Karpas-422 (cell line): ENCODE results near the gene C6orf89. TPM values are rescaled to one million over a fixed set of nuclear protein-coding genes. Genes with fewer than 3 reads are reported as not detected.

Source experiments
- DNase-seq: peaks from one replicate; pipeline ENCODE4 v3.0.0-alpha.2; 2015
- H2AFZ ChIP-seq: fragments of 200-600 bp; sonication (generic); 2 replicates; pipeline ENCODE4 v1.6.1; 2014; ENCODE audit warnings: antibody characterized with exemption, low read length, mixed read lengths
- H3K27ac ChIP-seq: fragments of 200-600 bp; sonication (generic); 2 replicates; pipeline ENCODE4 v1.5.1; 2014; ENCODE audit warnings: mild to moderate bottlenecking, low read length, moderate library complexity
- H3K27me3 ChIP-seq: fragments of 200-600 bp; sonication (generic); 2 replicates; pipeline ENCODE4 v1.6.1; 2014; ENCODE audit warnings: low read length, mixed read lengths
- H3K36me3 ChIP-seq: fragments of 200-600 bp; sonication (generic); 2 replicates; pipeline ENCODE4 v1.6.1; 2014; ENCODE audit warnings: low read length, mixed read lengths; ENCODE audit not compliant: insufficient read depth
- H3K4me1 ChIP-seq: fragments of 200-600 bp; sonication (generic); 2 replicates; pipeline ENCODE4 v1.6.1; 2014; ENCODE audit warnings: mild to moderate bottlenecking, low read length, mixed read lengths
- H3K4me2 ChIP-seq: fragments of 200-600 bp; sonication (generic); 2 replicates; pipeline ENCODE4 v1.6.1; 2014; ENCODE audit warnings: low read length, low read depth, mild to moderate bottlenecking; ENCODE audit not compliant: poor library complexity, severe bottlenecking
- H3K4me3 ChIP-seq: fragments of 200-600 bp; sonication (generic); 2 replicates; pipeline ENCODE4 v1.5.1; 2014; ENCODE audit warnings: mild to moderate bottlenecking, antibody characterized with exemption, low read length, mixed read lengths
- H3K79me2 ChIP-seq: fragments of 200-600 bp; sonication (generic); 2 replicates; pipeline ENCODE4 v1.6.1; 2014; ENCODE audit warnings: mild to moderate bottlenecking, low read length, mixed read lengths
- H3K9ac ChIP-seq: fragments of 200-600 bp; sonication (generic); 2 replicates; pipeline ENCODE4 v1.6.0; 2014; ENCODE audit warnings: low read length
- H3K9me2 ChIP-seq: fragments of 200-600 bp; sonication (generic), shearing (Covaris generic); replicated peaks from 2 replicates; pipeline ENCODE4 v1.6.0; 2014; ENCODE audit warnings: mild to moderate bottlenecking, low read length, moderate library complexity; ENCODE audit not compliant: insufficient read depth
- H3K9me3 ChIP-seq: fragments of 300-700, 200-600 bp; sonication (generic); 2 replicates; pipeline ENCODE4 v1.6.1; 2014; ENCODE audit warnings: low read length, mixed read lengths
- H4K20me1 ChIP-seq: fragments of 200-600 bp; sonication (generic); 2 replicates; pipeline ENCODE4 v1.6.1; 2014; ENCODE audit warnings: mild to moderate bottlenecking, antibody characterized with exemption, low read length, low read depth; ENCODE audit not compliant: insufficient read depth
- total RNA-seq: library from RNA; depleted of rRNA; stranded (reverse); fragments of >200 nt; shearing (Covaris generic); gene quantifications from 2 replicates; pipeline ENCODE4 v1.2.3, GENCODE V29; 2014; ENCODE audit warnings: low replicate concordance

The C6orf89 gene
- total RNA-seq, 1 experiment from 2014 or later, result 53.1 TPM

GRCh38 chr6:36867471-36868224 is 18.1 kb upstream of the C6orf89 start:
- no peak overlapping the region for H3K4me2 ChIP-seq
- no peaks in the 10 kb centered on the region for H3K9me3 ChIP-seq
- peaks cover 96% of the 10 kb centered on the region for H3K79me2 ChIP-seq
- no peak overlapping the region for H3K9ac ChIP-seq
- H3K36me3 ChIP-seq, result peaks cover 70% of the 10 kb centered on the region; the same call in 1 of the 2 replicates
- H3K9me2 ChIP-seq, result no peaks in the 10 kb centered on the region
- DNase-seq, result no peak
- H3K27ac ChIP-seq, result no peak overlapping the region
- H4K20me1 ChIP-seq, result no peaks in the 10 kb centered on the region
- peaks cover 4% of the 10 kb centered on the region for H3K4me1 ChIP-seq
- no peak overlapping the region for H3K4me3 ChIP-seq
- no peaks in the 10 kb centered on the region for H3K27me3 ChIP-seq
- no peak overlapping the region for H2AFZ ChIP-seq

GRCh38 chr6:36871686-36872085 is 14.1 kb upstream of the C6orf89 start:
- Histone ChIP-seq H3K27me3 (no peaks in the 10 kb centered on the region), H4K20me1 (no peaks in the 10 kb centered on the region), H3K36me3 (peaks cover 38% of the 10 kb centered on the region; the same call in 1 of the 2 replicates), H3K9me3 (no peaks in the 10 kb centered on the region), H3K4me3 (no peak overlapping the region), H3K9me2 (no peaks in the 10 kb centered on the region), H2AFZ (no peak overlapping the region), H3K9ac (no peak overlapping the region), H3K4me1 (peaks cover 23% of the 10 kb centered on the region), H3K4me2 (no peak overlapping the region), H3K79me2 (peaks cover 74% of the 10 kb centered on the region), H3K27ac (no peak overlapping the region)
- DNase-seq, result no peak

GRCh38 chr6:36873115-36873514 is 12.6 kb upstream of the C6orf89 start:
- H3K4me1 ChIP-seq, result peaks cover 23% of the 10 kb centered on the region
- H3K27ac ChIP-seq, result peak overlapping the region; percentile 48
- H2AFZ ChIP-seq, result no peak overlapping the region
- DNase-seq, result no peak
- H3K27me3 ChIP-seq, result no peaks in the 10 kb centered on the region
- H4K20me1 ChIP-seq, result no peaks in the 10 kb centered on the region
- no peaks in the 10 kb centered on the region for H3K9me2 ChIP-seq
- peaks cover 29% of the 10 kb centered on the region; the same call in 1 of the 2 replicates for H3K36me3 ChIP-seq
- peak overlapping the region; percentile 81 for H3K4me3 ChIP-seq
- H3K9me3 ChIP-seq, result no peaks in the 10 kb centered on the region
- H3K79me2 ChIP-seq, result peaks cover 60% of the 10 kb centered on the region
- peak overlapping the region; percentile 89 for H3K4me2 ChIP-seq
- peak overlapping the region; percentile 77 for H3K9ac ChIP-seq

GRCh38 chr6:36873612-36874442 is 11.9 kb upstream of the C6orf89 start:
- H3K36me3 ChIP-seq, result peaks cover 23% of the 10 kb centered on the region; the same call in 1 of the 2 replicates
- H3K4me1 ChIP-seq, result peaks cover 23% of the 10 kb centered on the region
- peak overlapping the region; percentile 89 for H3K4me2 ChIP-seq
- no peaks in the 10 kb centered on the region for H3K9me2 ChIP-seq
- peak overlapping the region; percentile 77 for H3K9ac ChIP-seq
- H3K27ac ChIP-seq, result peak overlapping the region; percentile 48
- H3K27me3 ChIP-seq, result no peaks in the 10 kb centered on the region
- H2AFZ ChIP-seq, result peak overlapping the region; percentile 73; the same call in 1 of the 2 replicates
- no peaks in the 10 kb centered on the region for H4K20me1 ChIP-seq
- DNase-seq, result peak; percentile 56
- H3K79me2 ChIP-seq, result peaks cover 54% of the 10 kb centered on the region
- H3K9me3 ChIP-seq, result no peaks in the 10 kb centered on the region
- peak overlapping the region; percentile 81 for H3K4me3 ChIP-seq

GRCh38 chr6:36874443-36875249 is 11.1 kb upstream of the C6orf89 start, which contains the start of gene PPIL1:
Gene PPIL1, minus strand, starts transcription at chr6:36874803. Its CDS starts 31 bp downstream, at chr6:36874772.
- Histone ChIP-seq H3K36me3 (peaks cover 18% of the 10 kb centered on the region; the same call in 1 of the 2 replicates), H3K79me2 (peaks cover 46% of the 10 kb centered on the region), H3K4me3 (peak within 1 kb of the TSS; percentile 81), H3K27me3 (no peaks in the 10 kb centered on the region), H3K9ac (peak within 1 kb of the TSS; percentile 77), H3K9me2 (no peaks in the 10 kb centered on the region), H3K4me1 (peaks cover 23% of the 10 kb centered on the region), H2AFZ (peak within 1 kb of the TSS; percentile 73), H3K4me2 (peak within 1 kb of the TSS; percentile 89), H3K9me3 (no peaks in the 10 kb centered on the region), H4K20me1 (no peaks in the 10 kb centered on the region), H3K27ac (peak within 1 kb of the TSS; percentile 48)
- DNase-seq, result peak; percentile 96

- DNase-seq, result no peak
- Histone ChIP-seq H3K79me2 (peaks cover 40% of the 10 kb centered on the region), H2AFZ (peak overlapping the region; percentile 73), H3K9me3 (no peaks in the 10 kb centered on the region), H3K36me3 (peaks cover 12% of the 10 kb centered on the region; the same call in 1 of the 2 replicates), H3K27ac (no peak overlapping the region), H3K4me2 (peak overlapping the region; percentile 89), H3K9me2 (no peaks in the 10 kb centered on the region), H3K27me3 (no peaks in the 10 kb centered on the region), H3K4me1 (peaks cover 23% of the 10 kb centered on the region), H4K20me1 (no peaks in the 10 kb centered on the region), H3K9ac (peak overlapping the region; percentile 77), H3K4me3 (peak overlapping the region; percentile 81)
These were observed 10.5 kb upstream of the C6orf89 start for GRCh38 chr6:36875250-36875633.

- Histone ChIP-seq H3K9me2 (no peaks in the 10 kb centered on the region), H3K27ac (no peak overlapping the region), H3K79me2 (peaks cover 37% of the 10 kb centered on the region), H3K36me3 (no peaks in the 10 kb centered on the region), H4K20me1 (no peaks in the 10 kb centered on the region), H2AFZ (peak overlapping the region; percentile 6; the same call in 1 of the 2 replicates), H3K4me2 (no peak overlapping the region), H3K4me1 (peaks cover 22% of the 10 kb centered on the region), H3K9ac (no peak overlapping the region), H3K4me3 (no peak overlapping the region), H3K9me3 (no peaks in the 10 kb centered on the region), H3K27me3 (no peaks in the 10 kb centered on the region)
- no peak for DNase-seq
These were observed 1.1 kb upstream of the C6orf89 start for GRCh38 chr6:36884610-36885009.
